H1 (cell line): ENCODE measurements around the gene ZNF425.

ENCODE experiments used
- ATF3 ChIP-seq: IDR thresholded peaks from 2 replicates; pipeline ENCODE4 v1.6.1; 2011; ENCODE audit warnings: low read depth, mild to moderate bottlenecking, low read length; ENCODE audit not compliant: insufficient read depth
- CHD2 ChIP-seq: IDR thresholded peaks from 2 replicates; pipeline ENCODE4 v1.6.1; 2012; ENCODE audit warnings: low read length, improper control_type of control experiment
- CTCF ChIP-seq, 3 experiments: IDR thresholded peaks; 1 replicate in 2 of 3; 2 replicates in 1 of 3; pipeline versions ENCODE4 v1.5.1 to v1.6.1; 2011; ENCODE audit warnings: low read length in 3 of 3, mild to moderate bottlenecking in 3 of 3, inconsistent platforms in 2 of 3, low read depth in 1 of 3, moderate library complexity in 1 of 3; ENCODE audit not compliant: insufficient read depth in 1 of 3; ENCODE audit errors: control extremely low read depth in 1 of 3
- EZH2 ChIP-seq: fragments of 200-600 bp; sonication (generic); IDR thresholded peaks from 2 replicates; pipeline ENCODE4 v1.7.1; 2012; ENCODE audit warnings: low read depth, mild to moderate bottlenecking, moderate library complexity, low read length, inconsistent platforms; ENCODE audit not compliant: severe bottlenecking
- MAX ChIP-seq: IDR thresholded peaks from 2 replicates; pipeline ENCODE4 v1.6.1; 2012; ENCODE audit warnings: inconsistent platforms
- POLR2AphosphoS5 ChIP-seq: IDR thresholded peaks from 2 replicates; pipeline ENCODE4 v1.6.1; 2011; ENCODE audit warnings: low read depth, low read length
- SIN3A ChIP-seq, 2 experiments: IDR thresholded peaks in 1 of 2; conservative IDR thresholded peaks in 1 of 2; 2 replicates each; pipeline ENCODE4 v1.6.1; 2011 to 2012; ENCODE audit warnings: low read length in 2 of 2, improper control_type of control experiment in 1 of 2, low read depth in 1 of 2, mild to moderate bottlenecking in 1 of 2

- TF ChIP-seq EZH2 (no peak), POLR2AphosphoS5 (no peak), CHD2 (no peak), CTCF (IDR thresholded peaks at IDR 0.05; ENCODE audit: control extremely low read depth in 1 of 3, insufficient read depth in 1 of 3, low read depth in 1 of 3, low read length in 3 of 3) (no peak), MAX (no peak), SIN3A (conservative IDR thresholded peaks at IDR 0.05 in 1 of 2, IDR thresholded peaks at IDR 0.05 in 1 of 2; ENCODE audit: low read depth in 1 of 2, low read length in 2 of 2) (no peak), ATF3 (no peak)
These were observed 40.7 kb upstream of the ZNF425 start for GRCh38 chr7:149166630-149167352.
